Measurements from ENCODE around the gene ITSN2. TPM values are rescaled to one million over a fixed set of nuclear protein-coding genes. Genes with fewer than 3 reads are reported as not detected.

ITSN2 gene
- total RNA-seq, 1 experiment from 2014 or later = 36.5 TPM

- BruUV-seq (replicated peaks) = no TSS peak
- no peaks in the 10 kb centered on the region for H3K9me3 Mint-ChIP-seq (ENCODE audit: unreplicated experiment)
- no peaks in the 10 kb centered on the region for H3K27me3 Mint-ChIP-seq (ENCODE audit: insufficient read depth, unreplicated experiment)
- H3K4me1 Mint-ChIP-seq (ENCODE audit: insufficient read depth, unreplicated experiment) = peaks cover 8% of the 10 kb centered on the region
- POLR2A ChIA-PET = no interaction called here
- intact Hi-C loops (cut with micrococcal nuclease) = no loop called here
- CTCF ChIA-PET = no interaction called here
- TF ChIP-seq, protein P1, sequence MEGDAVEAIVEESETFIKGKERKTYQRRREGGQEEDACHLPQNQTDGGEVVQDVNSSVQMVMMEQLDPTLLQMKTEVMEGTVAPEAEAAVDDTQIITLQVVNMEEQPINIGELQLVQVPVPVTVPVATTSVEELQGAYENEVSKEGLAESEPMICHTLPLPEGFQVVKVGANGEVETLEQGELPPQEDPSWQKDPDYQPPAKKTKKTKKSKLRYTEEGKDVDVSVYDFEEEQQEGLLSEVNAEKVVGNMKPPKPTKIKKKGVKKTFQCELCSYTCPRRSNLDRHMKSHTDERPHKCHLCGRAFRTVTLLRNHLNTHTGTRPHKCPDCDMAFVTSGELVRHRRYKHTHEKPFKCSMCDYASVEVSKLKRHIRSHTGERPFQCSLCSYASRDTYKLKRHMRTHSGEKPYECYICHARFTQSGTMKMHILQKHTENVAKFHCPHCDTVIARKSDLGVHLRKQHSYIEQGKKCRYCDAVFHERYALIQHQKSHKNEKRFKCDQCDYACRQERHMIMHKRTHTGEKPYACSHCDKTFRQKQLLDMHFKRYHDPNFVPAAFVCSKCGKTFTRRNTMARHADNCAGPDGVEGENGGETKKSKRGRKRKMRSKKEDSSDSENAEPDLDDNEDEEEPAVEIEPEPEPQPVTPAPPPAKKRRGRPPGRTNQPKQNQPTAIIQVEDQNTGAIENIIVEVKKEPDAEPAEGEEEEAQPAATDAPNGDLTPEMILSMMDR (IDR thresholded peaks at IDR 0.05; ENCODE audit: unreplicated experiment) = no peak
- peaks cover 24% of the 10 kb centered on the region for H3K36me3 Mint-ChIP-seq (ENCODE audit: insufficient read depth, unreplicated experiment)
- DNase-seq (ENCODE audit: unreplicated experiment) = no peak
- no peak overlapping the region for H3K4me3 Mint-ChIP-seq (ENCODE audit: unreplicated experiment)
- H3K27ac Mint-ChIP-seq (ENCODE audit: low read depth, unreplicated experiment) = no peak overlapping the region
These were observed 79.7 kb downstream of the ITSN2 start for GRCh38 chr2:24280645-24281044.

DNA sequence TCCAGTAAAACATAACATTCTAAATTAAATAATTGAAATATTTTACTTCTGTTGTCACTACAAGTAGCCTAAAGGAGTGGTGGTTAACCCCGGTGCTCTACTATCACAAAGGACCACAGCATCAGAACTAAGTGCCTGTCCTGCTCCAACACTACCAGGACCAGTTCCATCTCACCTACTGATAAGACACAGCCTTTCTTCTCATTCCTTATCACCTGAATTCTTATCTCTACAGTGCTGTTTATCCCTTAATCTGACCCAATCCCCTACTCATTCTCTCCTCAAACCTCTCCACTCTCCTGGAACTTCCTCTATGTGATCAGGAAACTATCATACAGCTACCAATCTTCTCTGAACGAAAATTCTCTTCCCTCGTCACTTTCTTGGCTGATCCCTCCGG is 80.2 kb downstream of the ITSN2 start:
- POLR2A ChIA-PET = no interaction called here
- no peak for DNase-seq (ENCODE audit: unreplicated experiment)
- intact Hi-C loops (cut with micrococcal nuclease) = no loop called here
- Mint-ChIP-seq H3K36me3 (ENCODE audit: insufficient read depth, unreplicated experiment) (peaks cover 20% of the 10 kb centered on the region), H3K4me1 (ENCODE audit: insufficient read depth, unreplicated experiment) (peaks cover 8% of the 10 kb centered on the region), H3K9me3 (ENCODE audit: unreplicated experiment) (no peaks in the 10 kb centered on the region), H3K27ac (ENCODE audit: low read depth, unreplicated experiment) (no peak overlapping the region), H3K4me3 (ENCODE audit: unreplicated experiment) (no peak overlapping the region), H3K27me3 (ENCODE audit: insufficient read depth, unreplicated experiment) (no peaks in the 10 kb centered on the region)
- CTCF ChIA-PET = no interaction called here
- no TSS peak for BruUV-seq (replicated peaks)
- TF ChIP-seq, protein P1 (IDR thresholded peaks at IDR 0.05; ENCODE audit: unreplicated experiment) = no peak

- Mint-ChIP-seq H3K9me3 (ENCODE audit: unreplicated experiment) (no peaks in the 10 kb centered on the region), H3K36me3 (ENCODE audit: insufficient read depth, unreplicated experiment) (peaks cover 39% of the 10 kb centered on the region), H3K4me1 (ENCODE audit: insufficient read depth, unreplicated experiment) (peaks cover 8% of the 10 kb centered on the region), H3K4me3 (ENCODE audit: unreplicated experiment) (no peak overlapping the region), H3K27ac (ENCODE audit: low read depth, unreplicated experiment) (peak overlapping the region; percentile 26), H3K27me3 (ENCODE audit: insufficient read depth, unreplicated experiment) (no peaks in the 10 kb centered on the region)
- CTCF ChIA-PET = interaction anchor here (0.6 kb wide), 1 partner anchor 111 kb away, joined by 3 read pairs; no protein-coding TSS in a partner anchor
- peak; percentile 8 for DNase-seq (ENCODE audit: unreplicated experiment)
- no TSS peak for BruUV-seq (replicated peaks)
- POLR2A ChIA-PET = interaction anchor here (0.7 to 1.7 kb wide), 5 partner anchors 25 to 507 kb away, joined by 3 to 6 read pairs (median 4); no protein-coding TSS in a partner anchor
- intact Hi-C loops (cut with micrococcal nuclease) = no loop called here
- TF ChIP-seq, protein P1 (IDR thresholded peaks at IDR 0.05; ENCODE audit: unreplicated experiment) = no peak
These were observed 83.9 kb downstream of the ITSN2 start for GRCh38 chr2:24276349-24276899.

DNA sequence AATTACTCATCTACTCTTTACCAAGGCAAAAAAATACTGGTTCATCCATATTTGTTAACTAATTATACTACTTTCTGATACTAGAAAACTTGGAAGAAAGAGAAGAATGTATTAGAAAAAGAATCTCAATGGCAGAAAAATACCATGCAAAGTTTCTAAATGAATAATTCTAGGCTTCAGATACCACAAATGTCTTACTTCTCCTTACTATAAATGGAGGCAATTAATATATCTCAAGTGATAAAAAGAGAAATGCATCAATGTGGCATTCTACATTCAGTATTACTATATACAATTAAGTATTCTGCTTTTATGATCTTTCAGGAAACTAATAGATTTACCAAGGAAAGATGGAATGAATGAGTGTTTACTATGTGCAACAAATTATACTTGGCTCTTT is 85.5 kb downstream of the ITSN2 start:
- TF ChIP-seq, protein P1 (IDR thresholded peaks at IDR 0.05; ENCODE audit: unreplicated experiment) = no peak
- H3K4me1 Mint-ChIP-seq (ENCODE audit: insufficient read depth, unreplicated experiment) = peaks cover 8% of the 10 kb centered on the region
- DNase-seq (ENCODE audit: unreplicated experiment) = no peak
- H3K27ac Mint-ChIP-seq (ENCODE audit: low read depth, unreplicated experiment) = no peak overlapping the region
- ChIA-PET POLR2A (interaction anchor here (1.8 kb wide), 1 partner anchor 86 kb away, joined by 3 read pairs; the partner anchor contains the start of gene ITSN2), CTCF (interaction anchor here (0.6 kb wide), 1 partner anchor 516 kb away, joined by 3 read pairs; no protein-coding TSS in a partner anchor)
- no TSS peak for BruUV-seq (replicated peaks)
- no peak overlapping the region for H3K4me3 Mint-ChIP-seq (ENCODE audit: unreplicated experiment)
- intact Hi-C loops (cut with micrococcal nuclease) = no loop called here
- no peaks in the 10 kb centered on the region for H3K27me3 Mint-ChIP-seq (ENCODE audit: insufficient read depth, unreplicated experiment)
- peaks cover 41% of the 10 kb centered on the region for H3K36me3 Mint-ChIP-seq (ENCODE audit: insufficient read depth, unreplicated experiment)
- H3K9me3 Mint-ChIP-seq (ENCODE audit: unreplicated experiment) = no peaks in the 10 kb centered on the region

Data from MCF 10A (cell line).